ENCODE results near the gene LIX1L. TPM values are rescaled to one million over a fixed set of nuclear protein-coding genes. Genes with fewer than 3 reads are reported as not detected.

The LIX1L gene
- total RNA-seq, 1 experiment from 2014 or later: 12.4 TPM

GRCh38 chr1:145942405-145942804 is 15.4 kb downstream of the LIX1L start:
- Histone ChIP-seq H3K4me1 (ENCODE audit: control insufficient read depth in 1 of 2, insufficient read depth in 2 of 2, low read length in 2 of 2) (peaks cover 0 to 3% of the 10 kb centered on the region in 2 experiments; a peak in 1 of 4 replicates), H3K4me3 (replicated peaks in 1 of 2; ENCODE audit: low read depth in 1 of 2, low read length in 2 of 2) (no peak overlapping the region), H3K27ac (ENCODE audit: low read depth, low read length) (no peak overlapping the region), H2AFZ (ENCODE audit: low read depth, low read length, poor library complexity, severe bottlenecking) (no peak overlapping the region), H3K27me3 (ENCODE audit: insufficient read depth, low read length) (no peaks in the 10 kb centered on the region), H4K20me1 (ENCODE audit: insufficient read depth) (no peaks in the 10 kb centered on the region), H3K9me3 (ENCODE audit: control insufficient read depth in 1 of 2, insufficient read depth in 1 of 2, low read depth in 1 of 2, low read length in 2 of 2) (no peaks in the 10 kb centered on the region), H3K36me3 (ENCODE audit: control insufficient read depth in 1 of 2, insufficient read depth in 2 of 2, low read length in 2 of 2) (no peaks in the 10 kb centered on the region), H3K79me2 (ENCODE audit: insufficient read depth, low read length) (no peaks in the 10 kb centered on the region), H3K4me2 (ENCODE audit: low read length) (no peak overlapping the region), H3K9me2 (ENCODE audit: insufficient read depth) (no peaks in the 10 kb centered on the region), H3K9ac (ENCODE audit: low read length) (no peak overlapping the region)
- DNase-seq (ENCODE audit: low read depth, low spot score): no peak
- ATAC-seq: no peak
- ChIA-PET CTCF (no interaction called here), POLR2A (interaction anchor here (1.1 kb wide), 1 partner anchor 12 kb away, joined by 3 read pairs; no protein-coding TSS in a partner anchor), RAD21 (ENCODE audit: low non-redundant PET in 1 of 2, low total read pairs in 2 of 2, uncharacterized antibody in 2 of 2, unreplicated experiment in 2 of 2) (no interaction called here)
- intact Hi-C loops (cut with micrococcal nuclease): loop anchor here (10.0 kb wide), 1 partner anchor 62 kb away; no protein-coding TSS in a partner anchor
- no peak for TF ChIP-seq ZFX (IDR thresholded peaks at IDR 0.05)
- no peak for TF ChIP-seq JUND (IDR thresholded peaks at IDR 0.05)
- TF ChIP-seq SIN3A (IDR thresholded peaks at IDR 0.05; ENCODE audit: low read depth): no peak
- TF ChIP-seq EZH2 (IDR thresholded peaks at IDR 0.05): no peak
- TF ChIP-seq ELF1 (IDR thresholded peaks at IDR 0.05; ENCODE audit: borderline replicate concordance, low read depth): no peak
- TF ChIP-seq FOSL1 (IDR thresholded peaks at IDR 0.05; ENCODE audit: low read depth): no peak
- no peak for TF ChIP-seq POLR2A (IDR thresholded peaks at IDR 0.05; ENCODE audit: borderline replicate concordance, extremely low read depth, insufficient read depth, insufficient read length)
- no peak for TF ChIP-seq EZH2phosphoT487 (IDR thresholded peaks at IDR 0.05; ENCODE audit: borderline replicate concordance)
- no peak for TF ChIP-seq SP1 (IDR thresholded peaks at IDR 0.05; ENCODE audit: low read depth)
- no TSS peak for BruUV-seq (replicated peaks)

DNA sequence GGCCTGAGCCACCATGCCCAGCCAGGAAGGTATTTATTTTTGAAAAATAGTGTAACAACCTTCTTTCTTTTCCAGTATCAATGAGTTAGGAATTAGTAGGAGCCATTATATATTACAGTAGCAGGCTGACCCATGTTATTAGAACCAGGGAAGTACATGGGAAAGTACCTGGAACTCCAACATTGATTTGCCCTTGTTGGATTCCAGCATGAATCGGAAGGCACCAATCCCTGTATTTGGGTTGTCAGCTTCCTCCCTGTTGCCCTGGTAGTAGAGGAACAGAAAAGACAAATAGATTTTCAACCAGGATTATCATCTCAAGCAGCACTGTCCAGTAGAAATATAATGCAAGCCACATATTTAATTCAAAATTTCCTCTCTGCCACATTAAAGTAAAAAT is 20.4 kb downstream of the LIX1L start:
- no peak for ATAC-seq
- intact Hi-C loops (cut with micrococcal nuclease): no loop called here
- POLR2A ChIA-PET: interaction anchor here (2.3 kb wide), 1 partner anchor 27 kb away, joined by 5 read pairs; the partner anchor contains the start of genes ANKRD34A and POLR3GL

More for the DNA sequence above, 20.4 kb downstream of the LIX1L start:
- RAD21 ChIA-PET (ENCODE audit: low non-redundant PET in 1 of 2, low total read pairs in 2 of 2, uncharacterized antibody in 2 of 2, unreplicated experiment in 2 of 2): interaction anchor here in 1 of 2 experiments (0.8 kb wide), 1 partner anchor 21 kb away, joined by 3 read pairs; the partner anchor contains the start of gene LIX1L
- Histone ChIP-seq H2AFZ (ENCODE audit: low read depth, low read length, poor library complexity, severe bottlenecking) (no peak overlapping the region), H4K20me1 (ENCODE audit: insufficient read depth) (no peaks in the 10 kb centered on the region), H3K4me2 (ENCODE audit: low read length) (no peak overlapping the region), H3K9me3 (ENCODE audit: control insufficient read depth in 1 of 2, insufficient read depth in 1 of 2, low read depth in 1 of 2, low read length in 2 of 2) (no peaks in the 10 kb centered on the region), H3K4me1 (ENCODE audit: control insufficient read depth in 1 of 2, insufficient read depth in 2 of 2, low read length in 2 of 2) (no peaks in the 10 kb centered on the region), H3K27ac (ENCODE audit: low read depth, low read length) (no peak overlapping the region), H3K9me2 (ENCODE audit: insufficient read depth) (no peaks in the 10 kb centered on the region), H3K79me2 (ENCODE audit: insufficient read depth, low read length) (no peaks in the 10 kb centered on the region), H3K27me3 (ENCODE audit: insufficient read depth, low read length) (no peaks in the 10 kb centered on the region), H3K36me3 (ENCODE audit: control insufficient read depth in 1 of 2, insufficient read depth in 2 of 2, low read length in 2 of 2) (no peaks in the 10 kb centered on the region), H3K4me3 (replicated peaks in 1 of 2; ENCODE audit: low read depth in 1 of 2, low read length in 2 of 2) (no peak overlapping the region), H3K9ac (ENCODE audit: low read length) (no peak overlapping the region)
- CTCF ChIA-PET: no interaction called here
- BruUV-seq (replicated peaks): no TSS peak
- TF ChIP-seq REST (IDR thresholded peaks at IDR 0.05; ENCODE audit: low read depth) (no peak), RAD21 (IDR thresholded peaks at IDR 0.05; ENCODE audit: low read depth) (no peak), POLR2A (IDR thresholded peaks at IDR 0.05; ENCODE audit: borderline replicate concordance, extremely low read depth, insufficient read depth, insufficient read length) (no peak), ZNF274 (IDR thresholded peaks at IDR 0.05; ENCODE audit: low read depth, low read length) (no peak), JUND (IDR thresholded peaks at IDR 0.05) (no peak), EGR1 (IDR thresholded peaks at IDR 0.05; ENCODE audit: low read depth) (no peak), CEBPB (IDR thresholded peaks at IDR 0.05; ENCODE audit: low read depth) (no peak), EZH2 (IDR thresholded peaks at IDR 0.05) (no peak), POLR2AphosphoS5 (IDR thresholded peaks at IDR 0.05; ENCODE audit: low read depth, low read length) (no peak), ELF1 (IDR thresholded peaks at IDR 0.05; ENCODE audit: borderline replicate concordance, low read depth) (no peak)
- TF ChIP-seq, protein P1, sequence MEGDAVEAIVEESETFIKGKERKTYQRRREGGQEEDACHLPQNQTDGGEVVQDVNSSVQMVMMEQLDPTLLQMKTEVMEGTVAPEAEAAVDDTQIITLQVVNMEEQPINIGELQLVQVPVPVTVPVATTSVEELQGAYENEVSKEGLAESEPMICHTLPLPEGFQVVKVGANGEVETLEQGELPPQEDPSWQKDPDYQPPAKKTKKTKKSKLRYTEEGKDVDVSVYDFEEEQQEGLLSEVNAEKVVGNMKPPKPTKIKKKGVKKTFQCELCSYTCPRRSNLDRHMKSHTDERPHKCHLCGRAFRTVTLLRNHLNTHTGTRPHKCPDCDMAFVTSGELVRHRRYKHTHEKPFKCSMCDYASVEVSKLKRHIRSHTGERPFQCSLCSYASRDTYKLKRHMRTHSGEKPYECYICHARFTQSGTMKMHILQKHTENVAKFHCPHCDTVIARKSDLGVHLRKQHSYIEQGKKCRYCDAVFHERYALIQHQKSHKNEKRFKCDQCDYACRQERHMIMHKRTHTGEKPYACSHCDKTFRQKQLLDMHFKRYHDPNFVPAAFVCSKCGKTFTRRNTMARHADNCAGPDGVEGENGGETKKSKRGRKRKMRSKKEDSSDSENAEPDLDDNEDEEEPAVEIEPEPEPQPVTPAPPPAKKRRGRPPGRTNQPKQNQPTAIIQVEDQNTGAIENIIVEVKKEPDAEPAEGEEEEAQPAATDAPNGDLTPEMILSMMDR (IDR thresholded peaks at IDR 0.05 in 2 of 3, conservative IDR thresholded peaks at IDR 0.05 in 1 of 3; ENCODE audit: borderline replicate concordance in 1 of 3, insufficient read depth in 1 of 3, low read depth in 2 of 3, low read length in 2 of 3): no peak
- DNase-seq (ENCODE audit: low read depth, low spot score): no peak

All from HCT116 (cell line).